ENCODE data around the gene RHBDF1.

DNA sequence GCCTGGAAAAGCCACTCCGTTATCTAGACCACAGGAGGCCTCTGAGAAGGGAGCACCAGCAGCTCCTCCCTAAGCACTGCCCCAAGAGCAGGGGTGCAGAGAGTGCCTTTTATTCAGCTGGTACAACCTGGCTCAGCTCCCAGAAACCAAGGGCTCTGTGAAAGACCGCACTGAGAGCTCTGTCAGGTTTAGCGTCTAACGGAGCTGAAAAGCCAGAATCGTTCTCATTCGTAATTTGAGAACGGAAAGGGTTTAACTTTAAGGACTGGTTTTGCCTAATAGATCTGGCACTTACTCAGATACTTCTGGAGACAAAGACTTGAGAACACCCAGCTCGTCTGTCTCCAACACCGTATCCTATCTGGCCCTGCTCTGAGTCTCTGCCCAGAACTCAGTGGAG is 19.1 kb upstream of the RHBDF1 start:
- TF ChIP-seq POLR2AphosphoS5 (IDR thresholded peaks at IDR 0.05; ENCODE audit: low read depth, low read length): no peak
- no peak for TF ChIP-seq MYC (CRISPR knock-in tag; IDR thresholded peaks at IDR 0.05; ENCODE audit: borderline replicate concordance)
- TF ChIP-seq MTF2 (CRISPR knock-in tag; IDR thresholded peaks at IDR 0.05; ENCODE audit: borderline replicate concordance): no peak
- no peak for TF ChIP-seq ZNF83 (CRISPR knock-in tag; IDR thresholded peaks at IDR 0.05; ENCODE audit: borderline replicate concordance)
- no peak for TF ChIP-seq POLR2A (IDR thresholded peaks at IDR 0.05; ENCODE audit: insufficient read depth in 1 of 2, low read depth in 2 of 2, low read length in 2 of 2)
- TF ChIP-seq, protein P1, sequence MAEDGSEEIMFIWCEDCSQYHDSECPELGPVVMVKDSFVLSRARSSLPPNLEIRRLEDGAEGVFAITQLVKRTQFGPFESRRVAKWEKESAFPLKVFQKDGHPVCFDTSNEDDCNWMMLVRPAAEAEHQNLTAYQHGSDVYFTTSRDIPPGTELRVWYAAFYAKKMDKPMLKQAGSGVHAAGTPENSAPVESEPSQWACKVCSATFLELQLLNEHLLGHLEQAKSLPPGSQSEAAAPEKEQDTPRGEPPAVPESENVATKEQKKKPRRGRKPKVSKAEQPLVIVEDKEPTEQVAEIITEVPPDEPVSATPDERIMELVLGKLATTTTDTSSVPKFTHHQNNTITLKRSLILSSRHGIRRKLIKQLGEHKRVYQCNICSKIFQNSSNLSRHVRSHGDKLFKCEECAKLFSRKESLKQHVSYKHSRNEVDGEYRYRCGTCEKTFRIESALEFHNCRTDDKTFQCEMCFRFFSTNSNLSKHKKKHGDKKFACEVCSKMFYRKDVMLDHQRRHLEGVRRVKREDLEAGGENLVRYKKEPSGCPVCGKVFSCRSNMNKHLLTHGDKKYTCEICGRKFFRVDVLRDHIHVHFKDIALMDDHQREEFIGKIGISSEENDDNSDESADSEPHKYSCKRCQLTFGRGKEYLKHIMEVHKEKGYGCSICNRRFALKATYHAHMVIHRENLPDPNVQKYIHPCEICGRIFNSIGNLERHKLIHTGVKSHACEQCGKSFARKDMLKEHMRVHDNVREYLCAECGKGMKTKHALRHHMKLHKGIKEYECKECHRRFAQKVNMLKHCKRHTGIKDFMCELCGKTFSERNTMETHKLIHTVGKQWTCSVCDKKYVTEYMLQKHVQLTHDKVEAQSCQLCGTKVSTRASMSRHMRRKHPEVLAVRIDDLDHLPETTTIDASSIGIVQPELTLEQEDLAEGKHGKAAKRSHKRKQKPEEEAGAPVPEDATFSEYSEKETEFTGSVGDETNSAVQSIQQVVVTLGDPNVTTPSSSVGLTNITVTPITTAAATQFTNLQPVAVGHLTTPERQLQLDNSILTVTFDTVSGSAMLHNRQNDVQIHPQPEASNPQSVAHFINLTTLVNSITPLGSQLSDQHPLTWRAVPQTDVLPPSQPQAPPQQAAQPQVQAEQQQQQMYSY (CRISPR knock-in tag; IDR thresholded peaks at IDR 0.05): no peak
- no peak for TF ChIP-seq PAF1 (CRISPR knock-in tag; IDR thresholded peaks at IDR 0.05)

All from HepG2 (cell line).